Activated CD4-positive, alpha-beta T cell treated with anti-CD3 and anti-CD28 coated beads, Interleukin-2, amount 50 U/mL, for 4 hours (primary cell): ENCODE measurements around the gene FKBP10.
"Not testable (repeated sequence)": the region's sequence is repeated elsewhere in the genome, so short reads cannot be mapped to it uniquely, and the experiment has no call there.

Source experiments
- DNase-seq, 2 experiments: peaks; one replicate each; pipeline ENCODE4 v3.0.0-alpha.2; 2020

FKBP10 gene

DNA sequence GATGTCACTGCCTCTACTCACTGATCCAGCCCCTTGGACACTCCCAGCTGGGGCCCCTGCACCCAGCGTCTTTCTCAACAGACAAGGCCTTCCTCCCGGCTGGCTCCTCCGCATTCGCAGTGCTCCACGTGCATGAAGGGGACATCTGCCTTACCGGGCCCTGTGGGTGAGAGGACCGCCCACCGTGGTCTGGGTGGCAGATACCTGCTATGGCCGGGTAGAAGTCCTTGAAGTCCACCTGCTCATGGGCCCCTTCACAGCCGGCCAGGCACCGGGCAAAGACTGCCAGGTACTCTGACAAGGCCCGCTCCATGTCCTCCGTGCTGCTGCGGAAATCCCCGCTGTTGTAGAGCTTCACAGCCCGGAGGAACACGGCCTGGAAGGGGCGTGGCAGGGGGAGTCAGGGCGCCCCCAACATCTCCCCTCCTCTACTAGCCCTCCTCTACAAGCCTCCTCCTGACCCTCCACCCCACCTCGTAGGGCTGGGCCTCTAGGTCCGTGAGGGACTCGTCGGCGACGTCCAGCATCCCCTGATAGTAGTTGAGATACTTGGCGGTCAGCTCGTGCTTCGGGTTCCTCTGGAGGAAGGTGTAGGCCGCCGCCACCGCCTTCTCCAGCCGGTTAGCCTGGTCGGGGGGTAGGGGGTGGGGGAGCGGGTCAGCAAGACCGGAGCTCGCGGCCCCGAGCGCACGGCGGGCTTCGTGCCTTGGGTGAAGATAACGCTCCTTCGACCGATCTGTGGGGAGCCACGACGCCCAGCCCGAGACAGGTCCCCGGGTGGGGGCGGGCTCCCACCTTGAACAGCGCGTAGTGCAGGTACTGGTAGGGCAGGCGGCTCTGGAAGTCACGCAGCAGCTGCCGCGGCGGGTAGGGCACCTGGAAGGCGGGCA lies 1.9 kb upstream of the FKBP10 start:
- DNase-seq = peak in 1 of 2 experiments; percentile 23

DNA sequence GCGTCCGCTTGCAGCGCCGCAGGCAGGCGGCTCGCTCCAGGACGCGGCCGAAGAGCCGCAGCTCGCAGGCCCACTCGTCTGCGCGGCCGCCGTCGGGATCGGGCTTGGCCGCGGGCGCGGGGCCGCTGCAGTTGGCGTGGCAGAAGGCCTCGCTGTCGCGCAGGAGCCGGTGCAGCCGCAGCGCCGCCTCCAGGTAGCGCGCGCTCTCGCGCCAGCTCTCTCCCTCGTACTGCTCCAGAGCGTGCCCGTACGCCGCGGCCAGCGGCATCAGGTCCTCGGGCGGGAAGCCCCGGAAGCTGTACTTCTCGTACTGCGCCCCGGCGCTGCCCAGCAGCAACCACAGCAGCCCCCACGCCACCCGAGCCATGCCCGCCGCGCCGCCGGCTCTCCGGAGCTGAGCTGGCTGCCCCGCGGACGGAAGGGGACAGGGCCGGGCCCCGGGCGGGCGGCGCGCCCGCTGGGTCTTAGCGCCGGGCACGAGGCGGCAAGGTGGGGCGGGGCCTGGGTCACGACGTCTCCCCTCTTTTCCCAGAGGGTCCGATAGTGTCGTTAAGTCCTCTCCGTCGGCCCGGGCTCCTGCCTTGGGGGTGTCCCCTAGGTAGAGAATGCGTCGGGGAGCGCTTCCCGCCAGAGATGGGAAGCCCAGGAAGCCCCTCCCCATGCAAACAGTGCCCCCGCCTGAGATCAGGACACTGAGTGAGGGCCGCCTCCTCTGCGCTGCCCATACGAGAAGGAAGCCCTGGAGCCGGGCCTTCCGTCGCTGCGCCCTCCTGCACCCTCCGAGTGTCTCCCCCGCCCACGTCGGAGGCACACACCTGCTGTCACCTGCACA lies 1.0 kb upstream of the FKBP10 start, which contains the start of gene P3H4:
TSS of gene P3H4 (minus strand) at position 401 of the 832 bp plus-strand sequence. CDS start at position 367, 34 bp downstream.
- DNase-seq = peak; percentile 61 to 62

DNA sequence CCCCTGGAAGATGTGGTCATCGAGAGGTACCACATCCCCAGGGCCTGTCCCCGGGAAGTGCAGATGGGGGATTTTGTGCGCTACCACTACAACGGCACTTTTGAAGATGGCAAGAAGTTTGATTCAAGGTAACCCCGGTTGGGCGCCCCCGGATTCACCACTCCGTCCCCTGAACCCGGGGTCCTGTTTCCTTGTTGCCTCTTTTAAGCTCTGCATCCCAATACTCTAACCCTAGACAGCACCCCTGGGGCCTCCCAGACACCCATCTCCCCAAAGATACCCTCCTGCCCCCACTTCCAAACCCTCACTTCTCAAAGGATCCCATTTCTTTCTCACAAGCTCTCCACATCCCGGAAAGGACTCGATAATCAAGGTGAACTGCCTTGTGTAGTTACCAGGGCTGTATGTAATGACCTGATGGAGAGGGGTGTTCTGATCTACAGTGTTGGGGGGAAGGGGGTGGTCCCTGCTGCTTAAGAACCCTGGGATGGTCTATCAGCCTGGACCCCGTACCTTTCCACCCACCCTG lies 412 bp downstream of the FKBP10 start:
- no peak for DNase-seq

DNA sequence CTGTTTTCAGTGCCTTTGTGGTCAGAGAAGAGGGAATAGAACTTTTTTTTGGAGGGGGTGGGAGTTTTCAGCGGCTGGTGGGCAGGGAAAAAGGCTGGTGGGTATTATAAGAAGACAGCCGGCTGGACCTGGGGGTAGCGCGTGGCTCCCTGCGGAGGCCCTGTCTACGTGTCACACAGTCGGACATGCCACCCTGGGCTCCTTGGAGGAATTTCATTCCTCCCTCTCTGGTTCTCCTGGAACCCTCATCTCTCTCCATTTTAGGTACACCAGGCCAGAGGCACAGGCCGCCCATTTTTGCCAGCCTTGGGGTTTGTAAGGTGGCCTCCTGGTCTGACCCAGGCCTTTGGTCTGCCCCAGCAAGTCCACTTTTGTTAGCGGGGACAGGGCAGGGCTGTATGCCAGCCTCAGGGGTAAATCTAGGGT lies 908 bp downstream of the FKBP10 start:
- DNase-seq = no peak

DNA sequence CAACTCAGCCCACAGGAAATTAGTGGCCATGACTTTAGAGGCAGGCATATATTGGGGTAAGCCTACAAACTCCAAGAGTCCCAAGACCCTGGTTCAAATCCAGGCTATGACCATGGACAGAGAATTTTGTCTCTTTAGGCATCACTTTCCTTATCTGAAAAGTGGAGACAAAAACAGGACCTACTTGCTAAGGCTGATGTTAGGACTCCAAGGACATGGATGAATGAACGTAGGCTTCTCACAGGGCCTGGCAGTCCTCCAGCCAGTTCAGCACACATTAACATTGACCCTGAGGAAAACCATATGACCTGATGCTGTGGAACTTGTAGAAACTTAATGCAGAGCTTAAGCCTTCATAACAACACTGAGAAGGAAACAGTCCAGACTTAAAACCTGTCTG lies 1.4 kb downstream of the FKBP10 start:
- DNase-seq = no peak

DNA sequence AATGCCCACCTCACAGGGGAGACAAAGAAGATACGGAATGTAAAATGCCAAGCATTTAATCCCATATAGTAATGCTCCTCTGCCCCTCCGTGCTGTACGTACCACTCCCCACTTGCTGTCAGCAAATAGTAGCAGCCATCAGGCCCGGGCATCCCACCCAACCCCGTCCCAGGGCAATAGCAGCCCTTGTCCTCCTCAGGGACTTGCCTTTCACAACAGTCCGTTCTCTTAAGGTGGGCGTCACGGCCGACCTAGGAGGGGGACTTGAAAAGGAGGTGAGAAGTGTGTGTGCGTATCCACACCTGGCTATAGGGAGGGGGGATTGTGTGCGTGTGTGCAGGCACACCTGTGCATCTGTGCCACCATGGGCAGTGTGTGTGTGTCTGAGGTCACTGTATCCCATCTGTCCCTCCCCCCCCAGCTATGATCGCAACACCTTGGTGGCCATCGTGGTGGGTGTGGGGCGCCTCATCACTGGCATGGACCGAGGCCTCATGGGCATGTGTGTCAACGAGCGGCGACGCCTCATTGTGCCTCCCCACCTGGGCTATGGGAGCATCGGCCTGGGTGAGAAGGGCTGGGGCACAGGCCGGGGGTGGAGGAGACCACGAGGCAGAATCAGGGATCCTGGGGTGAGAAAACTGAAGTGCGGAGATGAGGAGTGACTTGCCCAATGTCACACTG lies 4.0 kb downstream of the FKBP10 start:
- no peak for DNase-seq

DNA sequence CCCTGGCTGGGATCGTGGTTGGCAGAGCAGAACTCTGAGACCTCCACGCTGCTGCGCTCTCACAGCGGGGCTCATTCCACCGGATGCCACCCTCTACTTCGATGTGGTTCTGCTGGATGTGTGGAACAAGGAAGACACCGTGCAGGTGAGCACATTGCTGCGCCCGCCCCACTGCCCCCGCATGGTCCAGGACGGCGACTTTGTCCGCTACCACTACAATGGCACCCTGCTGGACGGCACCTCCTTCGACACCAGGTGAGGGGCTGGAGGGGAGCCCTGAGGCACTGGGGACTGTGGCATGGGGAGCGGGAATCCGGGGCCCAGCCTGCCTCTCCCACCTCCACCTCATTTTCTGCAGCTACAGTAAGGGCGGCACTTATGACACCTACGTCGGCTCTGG lies 5.2 kb downstream of the FKBP10 start:
- no peak for DNase-seq

DNA sequence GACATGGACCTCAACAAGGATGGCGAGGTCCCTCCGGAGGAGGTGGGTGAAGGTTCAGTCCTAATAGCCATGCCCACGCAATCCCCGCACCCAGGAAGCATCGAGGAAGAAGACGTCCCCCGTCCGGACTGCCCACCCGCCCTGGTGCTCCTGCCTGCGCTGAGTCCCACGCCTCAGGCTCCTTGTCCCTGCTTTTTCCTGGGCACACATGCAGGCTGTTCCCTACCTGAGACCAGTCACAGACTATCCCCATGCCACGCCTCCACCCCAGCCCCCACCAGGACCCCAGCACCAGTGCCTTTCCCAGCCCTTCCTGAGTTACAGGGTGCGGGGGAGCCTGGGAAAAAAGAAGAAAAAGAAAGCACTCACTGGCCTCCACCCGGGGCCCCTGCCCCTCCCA lies 9.0 kb downstream of the FKBP10 start:
- DNase-seq = no peak

DNA sequence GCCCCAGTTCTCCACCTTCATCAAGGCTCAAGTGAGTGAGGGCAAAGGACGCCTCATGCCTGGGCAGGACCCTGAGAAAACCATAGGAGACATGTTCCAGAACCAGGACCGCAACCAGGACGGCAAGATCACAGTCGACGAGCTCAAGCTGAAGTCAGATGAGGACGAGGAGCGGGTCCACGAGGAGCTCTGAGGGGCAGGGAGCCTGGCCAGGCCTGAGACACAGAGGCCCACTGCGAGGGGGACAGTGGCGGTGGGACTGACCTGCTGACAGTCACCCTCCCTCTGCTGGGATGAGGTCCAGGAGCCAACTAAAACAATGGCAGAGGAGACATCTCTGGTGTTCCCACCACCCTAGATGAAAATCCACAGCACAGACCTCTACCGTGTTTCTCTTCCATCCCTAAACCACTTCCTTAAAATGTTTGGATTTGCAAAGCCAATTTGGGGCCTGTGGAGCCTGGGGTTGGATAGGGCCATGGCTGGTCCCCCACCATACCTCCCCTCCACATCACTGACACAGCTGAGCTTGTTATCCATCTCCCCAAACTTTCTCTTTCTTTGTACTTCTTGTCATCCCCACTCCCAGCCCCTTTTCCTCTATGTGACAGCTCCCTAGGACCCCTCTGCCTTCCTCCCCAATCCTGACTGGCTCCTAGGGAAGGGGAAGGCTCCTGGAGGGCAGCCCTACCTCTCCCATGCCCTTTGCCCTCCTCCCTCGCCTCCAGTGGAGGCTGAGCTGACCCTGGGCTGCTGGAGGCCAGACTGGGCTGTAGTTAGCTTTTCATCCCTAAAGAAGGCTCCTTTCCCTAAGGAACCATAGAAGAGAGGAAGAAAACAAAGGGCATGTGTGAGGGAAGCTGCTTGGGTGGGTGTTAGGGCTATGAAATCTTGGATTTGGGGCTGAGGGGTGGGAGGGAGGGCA lies 9.7 kb downstream of the FKBP10 start:
- DNase-seq = no peak

DNA sequence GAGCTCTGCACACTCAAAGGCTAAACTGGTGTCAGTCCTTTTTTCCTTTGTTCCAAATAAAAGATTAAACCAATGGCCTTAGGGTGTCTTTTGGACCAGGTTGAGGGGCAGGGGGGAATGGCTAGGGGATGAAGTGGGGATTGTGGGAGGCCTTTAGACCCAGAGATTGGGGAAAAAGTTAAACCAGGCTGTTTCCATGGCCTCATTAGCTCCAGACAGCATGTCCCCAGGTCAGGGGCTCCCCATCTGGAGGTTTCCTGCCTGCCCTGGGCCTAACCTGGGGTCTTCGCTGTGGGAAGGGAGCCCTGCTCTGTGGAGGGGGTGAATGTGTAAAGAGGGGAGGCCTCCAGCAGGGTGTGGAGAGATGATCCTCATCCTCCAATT lies 10.3 kb downstream of the FKBP10 start:
- no peak for DNase-seq

DNA sequence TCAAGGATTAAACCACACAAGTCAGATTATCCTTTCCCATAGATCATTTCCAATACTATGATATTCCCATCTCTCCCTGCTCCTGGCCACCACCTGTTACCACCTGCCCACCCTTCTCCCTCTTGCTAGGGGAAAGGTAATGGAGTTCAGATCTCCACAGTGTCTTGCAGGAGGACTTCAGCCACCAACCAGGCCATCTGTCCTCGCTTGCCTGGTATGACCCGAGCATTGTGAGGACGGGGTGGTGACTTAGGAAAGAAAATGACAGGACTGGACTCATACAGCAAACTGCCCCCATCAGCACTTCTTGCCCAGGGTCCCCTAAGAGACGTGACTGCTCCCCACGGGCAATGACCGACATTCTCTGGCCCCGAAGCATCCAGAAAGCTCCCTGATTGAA lies 10.8 kb downstream of the FKBP10 start:
- DNase-seq = no peak

DNA sequence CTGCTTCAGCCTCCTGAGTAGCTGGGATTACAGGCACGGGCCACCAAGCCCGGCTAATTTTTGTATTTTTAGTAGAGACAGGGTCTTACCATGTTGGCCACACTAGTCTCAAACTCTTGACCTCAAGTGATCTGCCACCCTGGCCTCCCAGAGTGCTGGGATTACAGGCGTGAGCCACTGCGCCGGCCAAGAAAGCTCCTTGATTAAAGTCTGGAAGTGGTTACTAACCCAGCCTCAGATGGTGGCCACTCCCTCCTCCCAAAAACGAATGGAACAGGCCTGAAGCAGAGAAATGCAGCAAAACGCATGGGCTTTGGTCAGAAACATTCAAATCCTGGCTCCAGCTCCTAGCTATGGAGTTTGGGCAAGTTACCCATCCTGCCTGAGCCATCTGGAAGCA lies 11.3 kb downstream of the FKBP10 start:
- DNase-seq = no peak

DNA sequence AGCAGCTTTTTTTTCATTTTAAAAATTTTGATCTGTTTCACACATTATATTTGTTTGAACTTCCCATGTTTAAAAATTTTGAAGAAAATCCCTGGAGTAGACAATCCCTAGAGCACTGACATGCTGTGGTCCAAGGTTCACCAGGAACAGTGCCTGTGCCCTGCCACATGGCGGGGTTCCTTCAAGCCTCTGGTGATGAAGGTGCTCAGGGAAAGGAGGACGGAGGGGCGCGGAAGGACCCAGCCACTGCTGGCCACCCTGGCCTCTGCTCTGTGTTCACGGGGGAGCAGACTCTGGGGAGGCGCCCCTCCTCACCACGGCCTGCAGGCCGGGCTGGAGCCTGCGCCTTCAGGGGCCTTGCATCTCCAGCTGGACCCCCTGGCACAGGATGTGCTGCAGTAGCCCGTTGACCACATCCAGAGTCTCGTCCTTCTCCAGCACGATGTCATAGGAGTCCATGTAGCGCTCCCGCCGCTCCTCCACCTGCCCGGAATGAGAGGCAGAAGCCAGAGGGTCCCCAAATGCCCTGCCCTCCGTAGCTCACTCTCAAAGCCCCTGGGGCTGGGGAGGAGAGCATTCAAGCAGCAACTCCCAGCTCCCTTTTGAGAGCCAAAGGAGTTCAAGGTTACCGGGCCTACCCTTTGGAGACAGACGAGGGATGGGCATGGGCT lies 12.5 kb downstream of the FKBP10 start:
- no peak for DNase-seq

DNA sequence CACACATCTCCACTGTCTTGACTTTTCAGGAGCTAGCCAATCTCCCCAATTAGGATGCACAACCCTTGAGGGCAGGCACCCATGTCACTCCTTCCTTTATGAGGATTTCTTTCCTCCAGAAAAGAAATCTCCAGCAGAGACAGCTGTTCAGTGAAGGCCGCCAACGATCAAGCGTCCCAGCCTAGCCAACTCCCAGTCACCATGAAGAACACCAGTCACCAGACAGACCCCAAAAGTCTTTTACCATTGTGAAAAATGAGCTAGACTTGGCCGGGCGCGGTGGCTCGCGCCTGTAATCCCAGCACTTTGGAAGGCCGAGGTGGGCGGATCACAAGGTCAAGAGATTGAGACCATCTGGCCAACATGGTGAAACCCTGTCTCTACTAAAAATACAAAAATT lies 17.2 kb downstream of the FKBP10 start:
- not testable (repeated sequence) for DNase-seq

DNA sequence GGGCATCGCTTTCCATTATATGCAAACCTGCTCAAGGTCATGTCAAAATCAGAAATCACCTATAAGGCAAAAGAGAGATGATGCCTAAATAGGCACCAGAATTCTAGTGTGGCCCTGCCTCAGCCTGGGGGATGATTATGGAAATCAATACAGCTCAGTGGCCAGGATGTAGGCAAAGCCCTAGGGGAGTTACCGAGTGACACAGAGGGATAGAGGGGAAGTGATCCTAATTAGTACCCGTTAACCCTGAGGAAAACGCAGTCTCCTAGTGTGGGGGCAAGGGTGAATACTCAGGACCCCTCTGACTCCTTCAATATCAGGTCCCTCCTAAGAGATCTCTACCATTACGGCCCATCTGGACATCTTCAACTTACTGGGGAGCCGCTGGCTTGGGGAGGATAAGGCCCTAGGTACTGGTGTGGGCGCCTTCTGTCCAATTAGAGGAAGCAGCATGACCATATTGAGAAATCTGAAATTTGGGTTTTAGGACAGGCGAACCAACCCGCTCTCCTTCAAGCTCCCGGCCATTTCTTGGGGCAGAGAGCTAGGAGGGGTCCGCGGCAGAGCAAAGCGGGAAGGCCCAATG lies 22.5 kb downstream of the FKBP10 start:
- DNase-seq = no peak

DNA sequence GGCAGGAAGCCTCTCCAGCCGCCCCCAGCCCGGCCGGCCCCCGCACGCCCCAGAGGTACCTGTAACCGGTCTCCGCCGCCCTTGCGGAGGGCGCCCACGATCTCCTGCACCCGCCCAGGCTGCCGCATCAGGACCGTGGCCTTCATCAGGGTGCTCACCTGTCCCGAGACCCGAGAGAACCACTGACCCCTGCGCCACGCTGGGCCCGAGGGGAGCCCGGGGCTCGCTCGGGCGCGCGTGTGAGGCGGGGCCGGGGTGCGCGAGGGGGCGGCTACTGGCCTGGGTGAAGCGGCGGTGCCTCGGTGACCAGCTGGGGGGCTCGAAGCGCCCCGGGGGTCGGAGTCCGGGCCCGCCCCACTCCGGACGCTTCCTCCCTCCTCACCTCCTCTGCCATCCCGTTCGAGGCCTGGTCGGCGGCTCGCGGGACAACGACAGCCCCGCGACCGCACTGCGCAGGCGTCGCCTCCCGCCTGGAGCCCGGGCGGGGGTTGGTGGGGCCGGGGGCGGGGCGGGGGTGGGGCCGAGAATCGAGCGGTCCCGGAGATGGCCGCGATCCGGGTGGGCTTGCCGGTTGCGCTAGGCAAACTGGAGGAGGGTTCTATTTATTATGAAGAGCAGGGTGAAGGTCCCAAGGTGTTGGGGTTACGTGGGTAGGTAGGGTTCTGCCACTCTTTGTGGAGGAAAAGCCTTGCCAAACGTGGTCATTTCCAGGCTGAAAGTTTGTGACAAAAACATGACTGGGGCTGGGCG lies 23.2 kb downstream of the FKBP10 start, which contains the start of gene NT5C3B:
TSS of gene NT5C3B (minus strand) at position 433 of the 750 bp plus-strand sequence. CDS start at position 394, 39 bp downstream.
- DNase-seq = peak; percentile 39 to 41

DNA sequence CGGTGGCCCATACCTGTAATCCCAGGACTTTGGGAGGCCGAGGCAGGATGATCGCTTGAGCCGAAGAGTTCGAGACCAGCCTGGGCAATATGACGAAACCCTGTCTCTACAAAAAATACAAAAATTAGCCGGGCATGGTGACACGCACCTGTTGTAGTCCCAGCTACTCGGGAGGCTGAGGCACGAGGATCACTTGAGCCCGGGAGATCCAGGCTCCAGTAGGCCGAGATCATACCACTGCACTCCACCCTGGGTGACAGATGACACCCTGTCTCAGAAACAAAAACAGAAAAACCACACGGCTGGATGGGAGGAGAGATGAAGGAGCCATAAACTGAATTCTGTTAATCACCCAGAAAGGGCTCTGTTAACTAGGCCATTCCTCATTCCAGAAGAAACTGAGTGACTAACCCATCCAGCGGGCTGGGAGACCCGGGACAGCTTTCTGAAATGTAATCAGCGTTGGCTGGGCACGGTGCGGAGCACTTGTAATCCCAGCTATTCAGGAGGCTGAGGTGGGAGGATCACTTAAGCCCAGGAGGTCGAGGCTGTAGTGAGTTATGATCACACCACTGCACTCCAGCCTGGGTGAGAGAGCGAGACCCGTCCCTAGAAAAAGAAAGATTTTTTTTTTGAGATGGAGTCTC lies 23.9 kb downstream of the FKBP10 start:
- no peak for DNase-seq

DNA sequence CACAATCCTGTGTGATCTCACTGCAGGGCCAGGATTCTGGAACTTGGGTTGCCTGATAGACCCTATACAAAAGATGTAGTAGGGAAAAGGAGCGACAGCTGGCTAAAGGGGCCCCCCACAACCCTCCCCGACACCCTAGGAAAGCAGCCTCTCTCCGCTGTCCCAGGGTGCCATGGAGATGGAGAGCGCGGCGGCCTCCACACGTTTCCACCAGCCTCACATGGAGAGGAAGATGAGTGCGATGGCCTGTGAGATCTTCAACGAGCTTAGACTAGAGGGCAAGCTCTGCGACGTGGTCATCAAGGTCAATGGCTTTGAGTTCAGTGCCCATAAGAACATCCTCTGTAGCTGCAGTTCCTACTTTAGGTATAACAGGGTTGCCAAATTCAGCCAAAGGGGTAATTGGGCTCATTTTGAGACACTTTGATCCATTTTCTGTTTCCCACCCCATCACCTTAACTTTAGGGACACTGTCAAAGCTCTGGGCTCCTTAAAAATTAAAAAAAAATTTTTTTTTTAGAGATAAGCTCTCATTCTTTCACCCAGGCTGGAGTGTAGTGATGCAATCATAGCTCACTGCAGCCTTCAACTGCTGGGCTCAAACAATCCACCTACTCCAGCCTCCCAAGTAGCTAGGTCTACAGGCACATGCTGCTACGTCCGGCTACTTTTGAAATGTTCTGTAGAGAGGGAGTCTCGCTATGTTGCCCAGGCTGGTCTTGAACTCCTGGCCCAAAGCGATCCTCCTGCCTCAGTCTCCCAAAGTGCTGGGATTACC lies 25.1 kb downstream of the FKBP10 start, which contains the start of gene KLHL10:
TSS of gene KLHL10 (plus strand) at position 65 of the 778 bp plus-strand sequence. CDS start at position 173, 108 bp downstream.
- DNase-seq = no peak
